ENCODE data around the gene LAMTOR3.

- TF ChIP-seq CTCF (IDR thresholded peaks at IDR 0.05; ENCODE audit: low read depth, low read length, missing input control): no peak
- TF ChIP-seq YY1 (IDR thresholded peaks at IDR 0.05): no peak
- TF ChIP-seq FOXA1 (IDR thresholded peaks at IDR 0.05): no peak
- no peak for TF ChIP-seq TAF1 (conservative IDR thresholded peaks at IDR 0.05)
- TF ChIP-seq ATF3 (IDR thresholded peaks at IDR 0.05): no peak
- no peak for TF ChIP-seq RAD21 (IDR thresholded peaks at IDR 0.05)
- TF ChIP-seq MAX (IDR thresholded peaks at IDR 0.05): no peak
- no peak for TF ChIP-seq EGR1 (IDR thresholded peaks at IDR 0.05; ENCODE audit: low read depth in 2 of 2)
- no peak for TF ChIP-seq HNF4A (conservative IDR thresholded peaks at IDR 0.05)
- TF ChIP-seq JUND (IDR thresholded peaks at IDR 0.05): no peak
- no peak for TF ChIP-seq ZBTB33 (IDR thresholded peaks at IDR 0.05)
- TF ChIP-seq REST (IDR thresholded peaks at IDR 0.05): no peak
Observed at GRCh38 chr4:99915449-99915848, 21.2 kb upstream of the LAMTOR3 start.

Data from liver (tissue), 3 donors.